ENCODE measurements around the gene TET1.
"Not testable (repeated sequence)": the region's sequence is repeated elsewhere in the genome, so short reads cannot be mapped to it uniquely, and the experiment has no call there.

The TET1 gene

GRCh38 chr10:68613974-68614373 is 53.8 kb downstream of the TET1 start:
- DNase-seq (ENCODE audit: low spot score): not testable (repeated sequence)

GRCh38 chr10:68617691-68618090 is 57.6 kb downstream of the TET1 start:
- DNase-seq (ENCODE audit: low spot score): not testable (repeated sequence)

GRCh38 chr10:68618234-68618633 is 58.1 kb downstream of the TET1 start:
- no peak for DNase-seq (ENCODE audit: low spot score)

- DNase-seq (ENCODE audit: low spot score): no peak
These were observed 59.5 kb downstream of the TET1 start for GRCh38 chr10:68619595-68619994.

- no peak for DNase-seq (ENCODE audit: low spot score)
These were observed 65.3 kb downstream of the TET1 start for GRCh38 chr10:68625316-68625921.

- peak; percentile 9 for DNase-seq (ENCODE audit: low spot score)
These were observed 68.5 kb downstream of the TET1 start for GRCh38 chr10:68628576-68629127.

GRCh38 chr10:68632271-68632560 is 72.1 kb downstream of the TET1 start:
- DNase-seq (ENCODE audit: low spot score): not testable (repeated sequence)

- DNase-seq (ENCODE audit: low spot score): no peak
These were observed 73.1 kb downstream of the TET1 start for GRCh38 chr10:68633281-68633680.

GRCh38 chr10:68633816-68634466 is 73.8 kb downstream of the TET1 start:
- no peak for DNase-seq (ENCODE audit: low spot score)

- DNase-seq (ENCODE audit: low spot score): no peak
These were observed 76.2 kb downstream of the TET1 start for GRCh38 chr10:68636335-68636734.

GRCh38 chr10:68643550-68643949 is 83.4 kb downstream of the TET1 start:
- DNase-seq (ENCODE audit: low spot score): not testable (repeated sequence)

GRCh38 chr10:68647672-68648341 is 87.7 kb downstream of the TET1 start:
- DNase-seq (ENCODE audit: low spot score): no peak

- DNase-seq (ENCODE audit: low spot score): no peak
These were observed 95.5 kb downstream of the TET1 start for GRCh38 chr10:68655620-68656126.

GRCh38 chr10:68665841-68666240 is 105.7 kb downstream of the TET1 start:
- DNase-seq (ENCODE audit: low spot score): no peak

- peak; percentile 43 for DNase-seq (ENCODE audit: low spot score)
These were observed 106.2 kb downstream of the TET1 start for GRCh38 chr10:68666280-68666760.

- DNase-seq (ENCODE audit: low spot score): no peak
These were observed 108.1 kb downstream of the TET1 start for GRCh38 chr10:68668231-68668630.

- no peak for DNase-seq (ENCODE audit: low spot score)
These were observed 108.8 kb downstream of the TET1 start for GRCh38 chr10:68668972-68669371.

- DNase-seq (ENCODE audit: low spot score): no peak
These were observed 124.3 kb downstream of the TET1 start for GRCh38 chr10:68684413-68684812.

GRCh38 chr10:68696018-68696417 is 135.9 kb downstream of the TET1 start:
- no peak for DNase-seq (ENCODE audit: low spot score)

GRCh38 chr10:68697106-68697505 is 137.0 kb downstream of the TET1 start:
- no peak for DNase-seq (ENCODE audit: low spot score)

- no peak for DNase-seq (ENCODE audit: low spot score)
These were observed 140.1 kb downstream of the TET1 start for GRCh38 chr10:68700197-68700596.

GRCh38 chr10:68705548-68705947 is 145.4 kb downstream of the TET1 start:
- no peak for DNase-seq (ENCODE audit: low spot score)

- DNase-seq (ENCODE audit: low spot score): not testable (repeated sequence)
These were observed 148.8 kb downstream of the TET1 start for GRCh38 chr10:68708987-68709386.

Measured in SW480 (cell line).